ENCODE results near the gene MS4A6E.

MS4A6E gene

GRCh38 chr11:60328460-60328859, 1.4 kb downstream of the MS4A6E start:
- TF ChIP-seq KLF10 (tag by site-specific recombination; IDR thresholded peaks at IDR 0.05) = no peak
- no peak for TF ChIP-seq ZNF610 (tag by site-specific recombination; IDR thresholded peaks at IDR 0.05; ENCODE audit: borderline replicate concordance)
- TF ChIP-seq ZNF132 (tag by site-specific recombination; IDR thresholded peaks at IDR 0.05; ENCODE audit: borderline replicate concordance) = no peak
- no peak for TF ChIP-seq ZNF777 (tag by site-specific recombination; IDR thresholded peaks at IDR 0.05; ENCODE audit: borderline replicate concordance)
- TF ChIP-seq ZBTB20 (tag by site-specific recombination; IDR thresholded peaks at IDR 0.05) = no peak
- TF ChIP-seq BCL11A (tag by site-specific recombination; IDR thresholded peaks at IDR 0.05; ENCODE audit: low read depth) = no peak
- TF ChIP-seq ZNF530 (tag by site-specific recombination; IDR thresholded peaks at IDR 0.05; ENCODE audit: low read depth) = no peak
- no peak for TF ChIP-seq SP7 (tag by site-specific recombination; IDR thresholded peaks at IDR 0.05)
- no peak for TF ChIP-seq ZNF366 (tag by site-specific recombination; conservative IDR thresholded peaks at IDR 0.05)
- TF ChIP-seq ZNF324 (tag by site-specific recombination; IDR thresholded peaks at IDR 0.05) = no peak
- TF ChIP-seq ZNF501 (tag by site-specific recombination; IDR thresholded peaks at IDR 0.05) = no peak
- TF ChIP-seq ZNF449 (tag by site-specific recombination; IDR thresholded peaks at IDR 0.05) = no peak
- TF ChIP-seq ZNF10 (tag by site-specific recombination; IDR thresholded peaks at IDR 0.05) = no peak
- TF ChIP-seq ZNF768 (tag by site-specific recombination; IDR thresholded peaks at IDR 0.05) = no peak
- no peak for TF ChIP-seq ZSCAN30 (tag by site-specific recombination; IDR thresholded peaks at IDR 0.05)
- TF ChIP-seq, protein P1, sequence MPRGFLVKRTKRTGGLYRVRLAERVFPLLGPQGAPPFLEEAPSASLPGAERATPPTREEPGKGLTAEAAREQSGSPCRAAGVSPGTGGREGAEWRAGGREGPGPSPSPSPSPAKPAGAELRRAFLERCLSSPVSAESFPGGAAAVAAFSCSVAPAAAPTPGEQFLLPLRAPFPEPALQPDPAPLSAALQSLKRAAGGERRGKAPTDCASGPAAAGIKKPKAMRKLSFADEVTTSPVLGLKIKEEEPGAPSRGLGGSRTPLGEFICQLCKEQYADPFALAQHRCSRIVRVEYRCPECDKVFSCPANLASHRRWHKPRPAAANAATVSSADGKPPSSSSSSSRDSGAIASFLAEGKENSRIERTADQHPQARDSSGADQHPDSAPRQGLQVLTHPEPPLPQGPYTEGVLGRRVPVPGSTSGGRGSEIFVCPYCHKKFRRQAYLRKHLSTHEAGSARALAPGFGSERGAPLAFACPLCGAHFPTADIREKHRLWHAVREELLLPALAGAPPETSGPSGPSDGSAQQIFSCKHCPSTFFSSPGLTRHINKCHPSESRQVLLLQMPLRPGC (tag by site-specific recombination; IDR thresholded peaks at IDR 0.05) = no peak
- TF ChIP-seq, protein P2, sequence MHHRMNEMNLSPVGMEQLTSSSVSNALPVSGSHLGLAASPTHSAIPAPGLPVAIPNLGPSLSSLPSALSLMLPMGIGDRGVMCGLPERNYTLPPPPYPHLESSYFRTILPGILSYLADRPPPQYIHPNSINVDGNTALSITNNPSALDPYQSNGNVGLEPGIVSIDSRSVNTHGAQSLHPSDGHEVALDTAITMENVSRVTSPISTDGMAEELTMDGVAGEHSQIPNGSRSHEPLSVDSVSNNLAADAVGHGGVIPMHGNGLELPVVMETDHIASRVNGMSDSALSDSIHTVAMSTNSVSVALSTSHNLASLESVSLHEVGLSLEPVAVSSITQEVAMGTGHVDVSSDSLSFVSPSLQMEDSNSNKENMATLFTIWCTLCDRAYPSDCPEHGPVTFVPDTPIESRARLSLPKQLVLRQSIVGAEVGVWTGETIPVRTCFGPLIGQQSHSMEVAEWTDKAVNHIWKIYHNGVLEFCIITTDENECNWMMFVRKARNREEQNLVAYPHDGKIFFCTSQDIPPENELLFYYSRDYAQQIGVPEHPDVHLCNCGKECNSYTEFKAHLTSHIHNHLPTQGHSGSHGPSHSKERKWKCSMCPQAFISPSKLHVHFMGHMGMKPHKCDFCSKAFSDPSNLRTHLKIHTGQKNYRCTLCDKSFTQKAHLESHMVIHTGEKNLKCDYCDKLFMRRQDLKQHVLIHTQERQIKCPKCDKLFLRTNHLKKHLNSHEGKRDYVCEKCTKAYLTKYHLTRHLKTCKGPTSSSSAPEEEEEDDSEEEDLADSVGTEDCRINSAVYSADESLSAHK (tag by site-specific recombination; IDR thresholded peaks at IDR 0.05) = no peak
- TF ChIP-seq ZBTB26 (tag by site-specific recombination; optimal IDR thresholded peaks at IDR 0.05) = no peak
- no peak overlapping the region for H3K4me3 ChIP-seq (ENCODE audit: low read depth, low read length)
- POLR2A ChIA-PET = no interaction called here
- H3K4me1 ChIP-seq (ENCODE audit: control insufficient read depth, insufficient read depth, low read length) = no peaks in the 10 kb centered on the region
- H3K36me3 ChIP-seq (ENCODE audit: control insufficient read depth in 2 of 2, insufficient read depth in 1 of 2, low read length in 2 of 2) = no peaks in the 10 kb centered on the region
- no peak overlapping the region for H3K27ac ChIP-seq (ENCODE audit: extremely low read depth, low read depth, low read length)
- CTCF ChIA-PET = no interaction called here
- no peaks in the 10 kb centered on the region for H3K9me3 ChIP-seq (ENCODE audit: control insufficient read depth, insufficient read depth, low read depth, low read length)

GRCh38 chr11:60332846-60333245, 5.8 kb downstream of the MS4A6E start:
- H3K4me1 ChIP-seq (ENCODE audit: control insufficient read depth, insufficient read depth, low read length) = no peaks in the 10 kb centered on the region
- POLR2A ChIA-PET = no interaction called here
- no peaks in the 10 kb centered on the region for H3K9me3 ChIP-seq (ENCODE audit: control insufficient read depth, insufficient read depth, low read depth, low read length)
- no peaks in the 10 kb centered on the region for H3K36me3 ChIP-seq (ENCODE audit: control insufficient read depth in 2 of 2, insufficient read depth in 1 of 2, low read length in 2 of 2)
- CTCF ChIA-PET = interaction anchor here (0.9 to 4.5 kb wide), 9 partner anchors 10 to 315 kb away, joined by 3 to 30 read pairs (median 4); no protein-coding TSS in a partner anchor
- H3K4me3 ChIP-seq (ENCODE audit: low read depth, low read length) = no peak overlapping the region
- no peak overlapping the region for H3K27ac ChIP-seq (ENCODE audit: extremely low read depth, low read depth, low read length)
- TF ChIP-seq SCRT2 (tag by site-specific recombination; IDR thresholded peaks at IDR 0.05) = no peak
- TF ChIP-seq ZNF391 (tag by site-specific recombination; IDR thresholded peaks at IDR 0.05; ENCODE audit: borderline replicate concordance, low read depth) = no peak
- TF ChIP-seq ZNF501 (tag by site-specific recombination; IDR thresholded peaks at IDR 0.05) = no peak
- TF ChIP-seq ZNF37A (tag by site-specific recombination; IDR thresholded peaks at IDR 0.05) = no peak
- no peak for TF ChIP-seq ZNF701 (tag by site-specific recombination; IDR thresholded peaks at IDR 0.05)
- TF ChIP-seq ZNF202 (tag by site-specific recombination; IDR thresholded peaks at IDR 0.05; ENCODE audit: borderline replicate concordance) = no peak
- TF ChIP-seq YY1 (tag by site-specific recombination; IDR thresholded peaks at IDR 0.05) = no peak
- no peak for TF ChIP-seq ZNF184 (tag by site-specific recombination; IDR thresholded peaks at IDR 0.05)
- TF ChIP-seq SP2 (tag by site-specific recombination; IDR thresholded peaks at IDR 0.05) = no peak
- no peak for TF ChIP-seq ZNF585B (tag by site-specific recombination; IDR thresholded peaks at IDR 0.05)
- TF ChIP-seq GFI1B (tag by site-specific recombination; IDR thresholded peaks at IDR 0.05) = no peak
- TF ChIP-seq KLF9 (tag by site-specific recombination; IDR thresholded peaks at IDR 0.05; ENCODE audit: low read depth) = no peak
- no peak for TF ChIP-seq ZNF654 (tag by site-specific recombination; IDR thresholded peaks at IDR 0.05; ENCODE audit: low read depth)
- TF ChIP-seq ZNF707 (tag by site-specific recombination; IDR thresholded peaks at IDR 0.05) = no peak

Data from HEK293 (cell line).